HCT116 (cell line): ENCODE data around the gene ZNF835. TPM values are rescaled to one million over a fixed set of nuclear protein-coding genes. Genes with fewer than 3 reads are reported as not detected.

Experiments
- ATAC-seq: fragments of 200-7000 bp; cut with Tn5 transposase; 2 replicates; pipeline ENCODE4 v1.9.1; 2020; ENCODE audit warnings: mild to moderate bottlenecking, moderate library complexity
- BruUV-seq: library from RNA; stranded (reverse); fragments of 400-500 nt; replicated peaks from 2 replicates; lab custom pipeline; 2021; lab: Mats Ljungman, UMichigan
- CTCF ChIA-PET: fragments of 300-600 bp; sonication (Branson Sonifier 250); formaldehyde crosslinking; loops from one replicate; lab custom pipeline; 2021; ENCODE audit warnings: antibody characterized with exemption; lab: Charles Lee
- POLR2A ChIA-PET: fragments of 300-600, 350-600 bp; sonication (Branson Sonifier 250); formaldehyde crosslinking; loops from one replicate; lab custom pipeline; 2021; ENCODE audit warnings: antibody characterized with exemption; lab: Charles Lee
- RAD21 ChIA-PET, 2 experiments: fragments of 300-600 bp; sonication (Branson Sonifier 250); formaldehyde crosslinking; loops; one replicate each; lab custom pipeline; 2023; ENCODE audit warnings: low total read pairs in 2 of 2; ENCODE audit not compliant: uncharacterized antibody in 2 of 2, unreplicated experiment in 2 of 2, low non-redundant PET in 1 of 2; lab: Charles Lee
- DNase-seq: peaks from one replicate; pipeline ENCODE4 v3.0.0-alpha.2; 2010; ENCODE audit warnings: low read depth, low spot score
- H2AFZ ChIP-seq: fragments of 200-600 bp; shearing (Covaris generic), sonication (generic); 2 replicates; pipeline ENCODE4 v1.6.1; 2017; ENCODE audit warnings: low read depth, mixed run types, mixed read lengths, antibody characterized with exemption, low read length; ENCODE audit not compliant: poor library complexity, severe bottlenecking
- H3K27ac ChIP-seq: 2 replicates; pipeline ENCODE4 v1.5.1; 2012; ENCODE audit warnings: low read depth, low read length
- H3K27me3 ChIP-seq: fragments of 200-600 bp; sonication (generic); 2 replicates; pipeline ENCODE4 v1.6.1; 2016; ENCODE audit warnings: mixed run types, low read length, mixed read lengths; ENCODE audit not compliant: insufficient read depth
- H3K36me3 ChIP-seq, 2 experiments: fragments of 200-500 bp in 1 of 2; fragments of 200-600 bp in 1 of 2; sonication (Bioruptor generic) in 1 of 2; sonication (generic) in 1 of 2; 2 replicates each; pipeline versions ENCODE4 v1.5.1 to v1.6.1; 2014 to 2016; ENCODE audit warnings: low read length in 2 of 2, inconsistent platforms in 1 of 2, mixed read lengths in 1 of 2, mixed run types in 1 of 2; ENCODE audit not compliant: insufficient read depth in 2 of 2, control insufficient read depth in 1 of 2
- H3K4me1 ChIP-seq, 2 experiments: fragments of 200-600 bp in 1 of 2; sonication (generic) in 1 of 2; 2 replicates each; pipeline versions ENCODE4 v1.5.1 to v1.6.1; 2012 to 2017; ENCODE audit warnings: low read length in 2 of 2, inconsistent platforms in 1 of 2, mild to moderate bottlenecking in 1 of 2, mixed read lengths in 1 of 2, mixed run types in 1 of 2, moderate library complexity in 1 of 2; ENCODE audit not compliant: insufficient read depth in 2 of 2, control insufficient read depth in 1 of 2
- H3K4me2 ChIP-seq: fragments of 200-600 bp; sonication (generic); 2 replicates; pipeline ENCODE4 v1.6.1; 2017; ENCODE audit warnings: mixed run types, low read length, mixed read lengths
- H3K4me3 ChIP-seq, 2 experiments: fragments of 200-600 bp in 1 of 2; sonication (generic) in 1 of 2; replicated peaks in 1 of 2; 2 replicates each; pipeline ENCODE4 v1.5.1; 2011 to 2016; ENCODE audit warnings: low read length in 2 of 2, control low read depth in 1 of 2, low read depth in 1 of 2, mild to moderate bottlenecking in 1 of 2, mixed read lengths in 1 of 2, mixed run types in 1 of 2
- H3K79me2 ChIP-seq: fragments of 200-600 bp; sonication (generic); 2 replicates; pipeline ENCODE4 v1.6.1; 2017; ENCODE audit warnings: mild to moderate bottlenecking, mixed run types, low read length, moderate library complexity, mixed read lengths; ENCODE audit not compliant: insufficient read depth
- H3K9ac ChIP-seq: fragments of 200-600 bp; sonication (generic); 2 replicates; pipeline ENCODE4 v1.6.1; 2016; ENCODE audit warnings: low read length, mixed read lengths
- H3K9me2 ChIP-seq: fragments of 200-600 bp; sonication (generic), shearing (Covaris generic); 2 replicates; pipeline ENCODE4 v1.6.1; 2017; ENCODE audit warnings: mixed run types, mild to moderate bottlenecking, moderate library complexity; ENCODE audit not compliant: insufficient read depth
- H3K9me3 ChIP-seq, 2 experiments: fragments of 200-500 bp in 1 of 2; fragments of 200-600 bp in 1 of 2; sonication (Bioruptor generic) in 1 of 2; sonication (generic) in 1 of 2; 2 replicates each; pipeline ENCODE4 v1.6.1; 2014 to 2017; ENCODE audit warnings: low read length in 2 of 2, mixed read lengths in 2 of 2, inconsistent platforms in 1 of 2, low read depth in 1 of 2, mild to moderate bottlenecking in 1 of 2, mixed run types in 1 of 2, moderate library complexity in 1 of 2; ENCODE audit not compliant: control insufficient read depth in 1 of 2, insufficient read depth in 1 of 2
- H4K20me1 ChIP-seq: fragments of 200-600 bp; sonication (generic), shearing (Covaris generic); 2 replicates; pipeline ENCODE4 v1.6.1; 2017; ENCODE audit warnings: mixed run types, mild to moderate bottlenecking, moderate library complexity; ENCODE audit not compliant: insufficient read depth
- CBX3 ChIP-seq: IDR thresholded peaks from 2 replicates; pipeline ENCODE4 v1.6.1; 2012; ENCODE audit warnings: low read depth
- CEBPB ChIP-seq: IDR thresholded peaks from 2 replicates; pipeline ENCODE4 v1.6.1; 2012; ENCODE audit warnings: low read depth
- EGR1 ChIP-seq: IDR thresholded peaks from 2 replicates; pipeline ENCODE4 v1.6.1; 2012; ENCODE audit warnings: low read depth
- ELF1 ChIP-seq: IDR thresholded peaks from 2 replicates; pipeline ENCODE4 v1.6.1; 2012; ENCODE audit warnings: low read depth, borderline replicate concordance
- EZH2phosphoT487 ChIP-seq: fragments of 200-600 bp; IDR thresholded peaks from 2 replicates; pipeline ENCODE4 v1.6.1; 2018; ENCODE audit warnings: antibody characterized with exemption, borderline replicate concordance
- JUND ChIP-seq: IDR thresholded peaks from 2 replicates; pipeline ENCODE4 v1.6.1; 2012
- POLR2A ChIP-seq: IDR thresholded peaks from 2 replicates; pipeline ENCODE4 v1.7.0; 2011; ENCODE audit warnings: borderline replicate concordance; ENCODE audit not compliant: insufficient read depth, insufficient read length; ENCODE audit errors: extremely low read depth
- POLR2AphosphoS5 ChIP-seq: IDR thresholded peaks from 2 replicates; pipeline ENCODE4 v1.6.1; 2011; ENCODE audit warnings: mild to moderate bottlenecking, low read depth, low read length, moderate library complexity
- SIN3A ChIP-seq: IDR thresholded peaks from 2 replicates; pipeline ENCODE4 v1.6.1; 2012; ENCODE audit warnings: low read depth
- SP1 ChIP-seq: IDR thresholded peaks from 2 replicates; pipeline ENCODE4 v1.6.1; 2012; ENCODE audit warnings: low read depth
- SRF ChIP-seq: IDR thresholded peaks from 2 replicates; pipeline ENCODE4 v1.6.1; 2012; ENCODE audit warnings: low read depth
- YY1 ChIP-seq: IDR thresholded peaks from 2 replicates; pipeline ENCODE4 v1.6.1; 2011; ENCODE audit warnings: low read length, low read depth, moderate library complexity, mild to moderate bottlenecking; ENCODE audit not compliant: insufficient replicate concordance; ENCODE audit errors: extremely low read depth
- intact Hi-C: fragments of 100-400 bp; cut with micrococcal nuclease; formaldehyde crosslinking; loops from 2 replicates; pipeline ENCODE4 v1.10.0; 2022
- total RNA-seq: library from RNA; stranded (reverse); gene quantifications from one replicate; pipeline ENCODE4 v1.2.1, GENCODE V29; 2021; ENCODE audit not compliant: unreplicated experiment
- TF ChIP-seq, protein P1 (sequence below): IDR thresholded peaks from 2 replicates; pipeline ENCODE4 v1.6.1; 2011; ENCODE audit warnings: mild to moderate bottlenecking, low read length, moderate library complexity; ENCODE audit not compliant: insufficient replicate concordance; ENCODE audit errors: extremely low read depth
- TF ChIP-seq, protein P2 (sequence below): IDR thresholded peaks from 2 replicates; pipeline ENCODE4 v1.6.1; 2012
- TF ChIP-seq, protein P3 (sequence below), 3 experiments: fragments of 200-600 bp in 1 of 3; sonication (generic) in 1 of 3; IDR thresholded peaks in 2 of 3; conservative IDR thresholded peaks in 1 of 3; 2 replicates each; pipeline ENCODE4 v1.5.1; 2012 to 2017; ENCODE audit warnings: low read depth in 2 of 3, low read length in 2 of 3, antibody characterized with exemption in 1 of 3, borderline replicate concordance in 1 of 3, control low read depth in 1 of 3, mild to moderate bottlenecking in 1 of 3, mixed read lengths in 1 of 3, mixed run types in 1 of 3, moderate library complexity in 1 of 3; ENCODE audit not compliant: insufficient read depth in 1 of 3
- TF ChIP-seq, protein P4 (sequence below): IDR thresholded peaks from 2 replicates; pipeline ENCODE4 v1.6.1; 2012

The ZNF835 gene
- total RNA-seq, 1 experiment from 2014 or later = not detected

DNA sequence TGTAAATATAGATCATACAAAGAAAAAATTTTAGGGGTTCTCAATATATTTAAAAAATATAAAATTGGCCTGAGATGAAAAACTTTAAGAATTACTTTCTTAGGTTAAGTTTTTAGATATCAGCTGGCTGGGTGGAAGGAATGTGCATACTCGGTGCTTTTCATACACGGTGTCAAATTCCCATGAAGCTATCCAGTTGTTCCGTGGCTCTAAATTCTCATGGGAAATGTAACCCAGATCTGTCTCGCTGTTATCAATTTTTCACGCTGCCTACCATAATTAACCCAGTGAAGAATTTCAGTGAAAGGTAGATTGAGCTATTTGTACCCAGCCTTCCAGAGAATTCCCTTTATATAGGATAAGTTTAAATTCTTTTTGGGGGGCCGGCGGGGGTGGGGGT, 11.6 kb upstream of the ZNF835 start:
- BruUV-seq = no TSS peak
- RAD21 ChIA-PET = no interaction called here

GRCh38 chr19:56681702-56682101, 10.1 kb upstream of the ZNF835 start:
- intact Hi-C loops = no loop called here
- no peaks in the 10 kb centered on the region for H3K27me3 ChIP-seq
- POLR2A ChIA-PET = no interaction called here
- ATAC-seq = no peak
- BruUV-seq = no TSS peak
- no peaks in the 10 kb centered on the region for H3K9me2 ChIP-seq
- peaks cover 4 to 6% of the 10 kb centered on the region in 2 experiments; a peak in 2 of 4 replicates for H3K9me3 ChIP-seq
- H3K36me3 ChIP-seq = no peaks in the 10 kb centered on the region
- no peak overlapping the region for H3K4me3 ChIP-seq
- RAD21 ChIA-PET = no interaction called here
- H4K20me1 ChIP-seq = no peaks in the 10 kb centered on the region
- CTCF ChIA-PET = no interaction called here
- no peak for DNase-seq
- no peak overlapping the region for H2AFZ ChIP-seq
- no peak overlapping the region for H3K4me2 ChIP-seq
- H3K9ac ChIP-seq = no peak overlapping the region
- H3K27ac ChIP-seq = no peak overlapping the region
- H3K79me2 ChIP-seq = no peaks in the 10 kb centered on the region
- no peaks in the 10 kb centered on the region for H3K4me1 ChIP-seq
- no peak for TF ChIP-seq EGR1
- TF ChIP-seq POLR2AphosphoS5 = no peak
- TF ChIP-seq ELF1 = no peak
- TF ChIP-seq SP1 = no peak
- TF ChIP-seq, protein P1, sequence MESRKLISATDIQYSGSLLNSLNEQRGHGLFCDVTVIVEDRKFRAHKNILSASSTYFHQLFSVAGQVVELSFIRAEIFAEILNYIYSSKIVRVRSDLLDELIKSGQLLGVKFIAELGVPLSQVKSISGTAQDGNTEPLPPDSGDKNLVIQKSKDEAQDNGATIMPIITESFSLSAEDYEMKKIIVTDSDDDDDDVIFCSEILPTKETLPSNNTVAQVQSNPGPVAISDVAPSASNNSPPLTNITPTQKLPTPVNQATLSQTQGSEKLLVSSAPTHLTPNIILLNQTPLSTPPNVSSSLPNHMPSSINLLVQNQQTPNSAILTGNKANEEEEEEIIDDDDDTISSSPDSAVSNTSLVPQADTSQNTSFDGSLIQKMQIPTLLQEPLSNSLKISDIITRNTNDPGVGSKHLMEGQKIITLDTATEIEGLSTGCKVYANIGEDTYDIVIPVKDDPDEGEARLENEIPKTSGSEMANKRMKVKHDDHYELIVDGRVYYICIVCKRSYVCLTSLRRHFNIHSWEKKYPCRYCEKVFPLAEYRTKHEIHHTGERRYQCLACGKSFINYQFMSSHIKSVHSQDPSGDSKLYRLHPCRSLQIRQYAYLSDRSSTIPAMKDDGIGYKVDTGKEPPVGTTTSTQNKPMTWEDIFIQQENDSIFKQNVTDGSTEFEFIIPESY = no peak
- TF ChIP-seq SIN3A = no peak
- no peak for TF ChIP-seq CBX3
- no peak for TF ChIP-seq SRF
- TF ChIP-seq, protein P2, sequence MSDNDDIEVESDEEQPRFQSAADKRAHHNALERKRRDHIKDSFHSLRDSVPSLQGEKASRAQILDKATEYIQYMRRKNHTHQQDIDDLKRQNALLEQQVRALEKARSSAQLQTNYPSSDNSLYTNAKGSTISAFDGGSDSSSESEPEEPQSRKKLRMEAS = no peak
- TF ChIP-seq YY1 = no peak
- TF ChIP-seq POLR2A = no peak
- TF ChIP-seq, protein P3, sequence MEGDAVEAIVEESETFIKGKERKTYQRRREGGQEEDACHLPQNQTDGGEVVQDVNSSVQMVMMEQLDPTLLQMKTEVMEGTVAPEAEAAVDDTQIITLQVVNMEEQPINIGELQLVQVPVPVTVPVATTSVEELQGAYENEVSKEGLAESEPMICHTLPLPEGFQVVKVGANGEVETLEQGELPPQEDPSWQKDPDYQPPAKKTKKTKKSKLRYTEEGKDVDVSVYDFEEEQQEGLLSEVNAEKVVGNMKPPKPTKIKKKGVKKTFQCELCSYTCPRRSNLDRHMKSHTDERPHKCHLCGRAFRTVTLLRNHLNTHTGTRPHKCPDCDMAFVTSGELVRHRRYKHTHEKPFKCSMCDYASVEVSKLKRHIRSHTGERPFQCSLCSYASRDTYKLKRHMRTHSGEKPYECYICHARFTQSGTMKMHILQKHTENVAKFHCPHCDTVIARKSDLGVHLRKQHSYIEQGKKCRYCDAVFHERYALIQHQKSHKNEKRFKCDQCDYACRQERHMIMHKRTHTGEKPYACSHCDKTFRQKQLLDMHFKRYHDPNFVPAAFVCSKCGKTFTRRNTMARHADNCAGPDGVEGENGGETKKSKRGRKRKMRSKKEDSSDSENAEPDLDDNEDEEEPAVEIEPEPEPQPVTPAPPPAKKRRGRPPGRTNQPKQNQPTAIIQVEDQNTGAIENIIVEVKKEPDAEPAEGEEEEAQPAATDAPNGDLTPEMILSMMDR (IDR thresholded peaks at IDR 0.05 in 2 of 3, conservative IDR thresholded peaks at IDR 0.05 in 1 of 3; ENCODE audit: borderline replicate concordance in 1 of 3, insufficient read depth in 1 of 3, low read depth in 2 of 3, low read length in 2 of 3) = no peak
- TF ChIP-seq EZH2phosphoT487 = no peak
- TF ChIP-seq JUND = no peak
- no peak for TF ChIP-seq CEBPB

More for the DNA sequence above, 11.6 kb upstream of the ZNF835 start:
- Histone ChIP-seq H3K9me3 (peaks cover 0 to 8% of the 10 kb centered on the region in 2 experiments; a peak in 2 of 4 replicates), H3K79me2 (no peaks in the 10 kb centered on the region), H3K4me3 (no peak overlapping the region), H3K27me3 (no peaks in the 10 kb centered on the region), H3K27ac (no peak overlapping the region), H4K20me1 (no peaks in the 10 kb centered on the region), H3K4me1 (no peaks in the 10 kb centered on the region), H3K9ac (no peak overlapping the region), H3K36me3 (no peaks in the 10 kb centered on the region), H2AFZ (no peak overlapping the region), H3K9me2 (no peaks in the 10 kb centered on the region), H3K4me2 (no peak overlapping the region)
- ATAC-seq (no peak), DNase-seq (no peak)
- ChIA-PET CTCF (no interaction called here), POLR2A (no interaction called here)
- TF ChIP-seq POLR2A (no peak), POLR2AphosphoS5 (no peak), CBX3 (no peak)
- TF ChIP-seq, protein P2 = no peak
- TF ChIP-seq, protein P4, sequence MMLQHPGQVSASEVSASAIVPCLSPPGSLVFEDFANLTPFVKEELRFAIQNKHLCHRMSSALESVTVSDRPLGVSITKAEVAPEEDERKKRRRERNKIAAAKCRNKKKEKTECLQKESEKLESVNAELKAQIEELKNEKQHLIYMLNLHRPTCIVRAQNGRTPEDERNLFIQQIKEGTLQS = no peak
- intact Hi-C loops = no loop called here
